K562 (cell line): ENCODE measurements around the gene BIRC7. TPM values are rescaled to one million over a fixed set of nuclear protein-coding genes. Genes with fewer than 3 reads are reported as not detected.

Experiments used
- MGA ChIP-seq: fragments of 450-650 bp; IDR thresholded peaks from 2 replicates; pipeline ENCODE4 v1.6.1; 2016; ENCODE audit warnings: mild to moderate bottlenecking, moderate library complexity
- polyA plus RNA-seq, 8 experiments: library from polyadenylated mRNA; depleted of rRNA in 4 of 8; stranded (reverse) in 5 of 8; unstranded in 3 of 8; fragments of >200 nt; fragmentation: Nextera tagmentation in 2 of 8; fragmentation: Illumina TruSeq in 1 of 8; extraction: Ambion mirVana in 2 of 8; extraction: Trizol in 1 of 8; gene quantifications; 2 replicates each; pipeline versions ENCODE4 v1.2.1 to v1.2.3, GENCODE V29; 2011 to 2014; ENCODE audit warnings: inconsistent platforms in 1 of 8, missing spikeins in 1 of 8
- total RNA-seq, 7 experiments: library from RNA; depleted of rRNA in 6 of 7; stranded (reverse); fragments of >200 nt in 6 of 7; fragmentation: Illumina TruSeq in 2 of 7; extraction: Trizol in 2 of 7; gene quantifications; 2 replicates each; pipeline versions ENCODE4 v1.2.1 to v1.2.3, GENCODE V29; 2011 to 2021; ENCODE audit warnings: low replicate concordance in 1 of 7

BIRC7 gene
- total and polyA plus RNA-seq, 9 of the 15 experiments (the other 6 are each of a cell fraction or from before 2014, with no cell fraction given): 0.14 to 0.19 (median 0.16) TPM; not detected in 5

- no peak for TF ChIP-seq MGA
These were observed 8.8 kb downstream of the BIRC7 start (continued) for GRCh38 chr20:63244468-63244867.
